ENCODE measurements around the gene GALNT16. TPM values are rescaled to one million over a fixed set of nuclear protein-coding genes. Genes with fewer than 3 reads are reported as not detected.

Gene GALNT16
- total and polyA plus RNA-seq, 2 of the 8 experiments (the other 6 are each of a cell fraction or from before 2014, with no cell fraction given): 5.4 to 6.3 TPM

DNA sequence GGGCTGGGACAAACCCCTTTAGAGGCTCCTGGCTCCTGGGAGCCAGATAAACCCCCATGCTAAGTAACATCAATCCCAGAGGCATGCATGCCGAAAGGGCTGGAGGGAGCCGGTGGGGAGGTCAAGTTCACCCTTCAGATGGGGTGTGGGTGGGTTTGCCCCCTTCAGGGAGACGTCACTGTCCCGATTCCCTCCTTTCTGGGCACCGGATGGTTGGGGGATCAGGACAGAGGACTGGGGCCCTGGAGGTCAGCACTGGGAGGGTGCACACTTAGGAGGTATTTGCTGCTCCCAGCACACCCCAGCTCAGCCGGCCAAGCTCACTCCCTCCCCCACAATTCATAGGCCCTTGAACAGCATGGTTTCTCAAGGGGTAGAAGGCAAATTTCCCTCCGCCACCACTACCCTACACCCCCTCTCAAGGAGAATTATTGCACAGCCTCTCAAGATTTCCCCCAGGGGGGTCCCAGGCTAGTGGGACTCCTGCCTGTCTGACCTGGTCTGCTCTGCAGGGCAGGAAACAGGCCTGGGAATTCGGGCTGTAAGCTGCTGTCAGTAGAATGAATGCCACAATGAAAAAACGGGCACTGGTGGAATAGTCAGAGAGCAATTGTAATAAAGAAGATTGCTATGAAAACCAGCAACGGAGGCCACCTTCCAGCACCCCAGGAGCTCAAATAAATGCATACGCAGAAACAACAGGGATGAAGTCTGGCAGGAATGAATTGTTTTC lies 63.5 kb downstream of the GALNT16 start:
- 0 out of 2 replicates have a peak, but pooled peaks have one; percentile 1 for TF ChIP-seq TEAD4 (IDR thresholded peaks at IDR 0.05; ENCODE audit: low read depth, low read length)
- TF ChIP-seq CEBPB (IDR thresholded peaks at IDR 0.05; ENCODE audit: low read depth, low read length): no peak

More for the DNA sequence above, 63.5 kb downstream of the GALNT16 start:
- Histone ChIP-seq H2BK20ac (ENCODE audit: low read length) (no peak overlapping the region), H2AK5ac (ENCODE audit: low read depth, low read length) (no peak overlapping the region), H2BK15ac (ENCODE audit: low read length) (no peak overlapping the region), H4K8ac (ENCODE audit: extremely low read depth, insufficient read depth, low read length) (no peak overlapping the region; the same call in 1 of the 2 replicates), H3K4me3 (ENCODE audit: extremely low read depth in 1 of 4, insufficient read depth in 2 of 4, low read depth in 3 of 4, low read length in 4 of 4) (no peak overlapping the region), H3K79me2 (ENCODE audit: control insufficient read depth in 1 of 2, insufficient read depth in 2 of 2, low read length in 2 of 2) (no peaks in the 10 kb centered on the region), H3K56ac (replicated peaks; ENCODE audit: insufficient read length, low read depth, low read length) (no peak overlapping the region), H3K4me1 (replicated peaks in 1 of 4; ENCODE audit: control insufficient read depth in 3 of 4, insufficient read depth in 4 of 4, low read length in 3 of 4) (peaks cover 0 to 15% (median 6%) of the 10 kb centered on the region in 4 experiments; a peak in 6 of 7 replicates), H4K20me1 (replicated peaks in 1 of 2; ENCODE audit: control insufficient read depth in 1 of 2, insufficient read depth in 2 of 2, low read length in 2 of 2) (no peaks in the 10 kb centered on the region), H3K36me3 (ENCODE audit: control insufficient read depth in 2 of 4, insufficient read depth in 4 of 4, low read length in 3 of 4) (no peaks in the 10 kb centered on the region), H2BK12ac (ENCODE audit: low read depth, low read length) (no peak overlapping the region), H2BK120ac (replicated peaks; ENCODE audit: low read depth, low read length) (no peak overlapping the region), H3K9ac (replicated peaks in 1 of 4; ENCODE audit: extremely low read depth in 1 of 4, low read depth in 3 of 4, low read length in 3 of 4) (no peak overlapping the region), H4K91ac (replicated peaks; ENCODE audit: insufficient read length, low read length) (no peak overlapping the region), H3K14ac (ENCODE audit: insufficient read length) (no peak overlapping the region), H3K4me2 (ENCODE audit: insufficient read depth in 1 of 2, low read depth in 2 of 2, low read length in 2 of 2) (0 out of 4 replicates have a peak overlapping the region, but pooled peaks of 1 of the 2 experiments have one; percentile 6), H4K5ac (ENCODE audit: insufficient read length, low read depth, low read length) (no peak overlapping the region), H3K23me2 (ENCODE audit: low read depth, low read length) (no peaks in the 10 kb centered on the region), H2BK5ac (ENCODE audit: low read depth, low read length) (no peak overlapping the region), H3K79me1 (ENCODE audit: low read depth, low read length) (no peaks in the 10 kb centered on the region), H3K27ac (ENCODE audit: low read depth, low read length) (no peak overlapping the region), H3K27me3 (replicated peaks in 1 of 4; ENCODE audit: control insufficient read depth in 3 of 4, extremely low read depth in 1 of 4, insufficient read depth in 3 of 4, low read length in 3 of 4) (no peaks in the 10 kb centered on the region), H3K9me3 (ENCODE audit: insufficient read depth in 2 of 2, low read depth in 1 of 2, low read length in 1 of 2) (no peaks in the 10 kb centered on the region), H3K4ac (replicated peaks; ENCODE audit: insufficient read length, low read depth, low read length) (no peak overlapping the region), H3K18ac (ENCODE audit: extremely low read depth, low read length) (no peak overlapping the region; the same call in 1 of the 2 replicates), H3K23ac (ENCODE audit: insufficient read length) (no peak overlapping the region), H2AFZ (ENCODE audit: low read length) (no peak overlapping the region)
- FAIRE-seq (no peak), DNase-seq (ENCODE audit: low read depth in 1 of 2, low spot score in 2 of 2) (no peak)
- POLR2A ChIA-PET (ENCODE audit: partially characterized antibody): interaction anchor here (0.6 to 1.5 kb wide), 4 partner anchors 18 to 318 kb away, joined by 3 to 4 read pairs (median 3); no protein-coding TSS in a partner anchor
- CTCF ChIA-PET (ENCODE audit: partially characterized antibody): interaction anchor here (0.7 to 5.5 kb wide), 15 partner anchors 11 to 135 kb away, joined by 3 to 34 read pairs (median 4); no protein-coding TSS in a partner anchor
- WGBS, 2 experiments (ENCODE audit: extremely low coverage in 1 of 2, insufficient coverage in 1 of 2, insufficient read length in 1 of 2, insufficient replicate concordance in 2 of 2, low coverage in 1 of 2, low lambda C conversion rate in 2 of 2, missing lambda C conversion rate in 1 of 2): 60% methylated on average over 11 of the region's 11 CpGs; no CpG with 5 or more reads in 1 of the 2 experiments

All from H1 (cell line).